ENCODE results near the gene FBRSL1.
"Not testable (repeated sequence)": the region's sequence is repeated elsewhere in the genome, so short reads cannot be mapped to it uniquely, and the experiment has no call there.

Gene FBRSL1

GRCh38 chr12:132458441-132458840, 31.5 kb upstream of the FBRSL1 start:
- in situ Hi-C loops (cut with MboI; ENCODE audit: low sequenced_read_pairs) = no loop called here
- H3K4me1 ChIP-seq = no peaks in the 10 kb centered on the region
- no peaks in the 10 kb centered on the region for H3K36me3 ChIP-seq (replicated peaks)
- no peaks in the 10 kb centered on the region for H3K27me3 ChIP-seq (ENCODE audit: low read depth)
- no peak for DNase-seq (ENCODE audit: low spot score in 2 of 2)
- no peak overlapping the region for H3K4me3 ChIP-seq
- no peaks in the 10 kb centered on the region; the same call in 1 of the 2 replicates for H3K9me3 ChIP-seq

GRCh38 chr12:132458846-132459641, 30.9 kb upstream of the FBRSL1 start:
- no peaks in the 10 kb centered on the region for H3K27me3 ChIP-seq (ENCODE audit: low read depth)
- no peak for DNase-seq (ENCODE audit: low spot score in 2 of 2)
- H3K9me3 ChIP-seq = no peaks in the 10 kb centered on the region; the same call in 1 of the 2 replicates
- H3K36me3 ChIP-seq (replicated peaks) = no peaks in the 10 kb centered on the region
- H3K4me1 ChIP-seq = no peaks in the 10 kb centered on the region
- in situ Hi-C loops (cut with MboI; ENCODE audit: low sequenced_read_pairs) = no loop called here
- H3K4me3 ChIP-seq = no peak overlapping the region

- H3K4me1 ChIP-seq = no peaks in the 10 kb centered on the region
Measured at GRCh38 chr12:132460571-132460970, 29.4 kb upstream of the FBRSL1 start.

GRCh38 chr12:132461526-132461925, 28.4 kb upstream of the FBRSL1 start:
- Histone ChIP-seq H3K36me3 (replicated peaks) (no peaks in the 10 kb centered on the region), H3K27me3 (ENCODE audit: low read depth) (no peaks in the 10 kb centered on the region), H3K4me1 (no peaks in the 10 kb centered on the region), H3K9me3 (no peaks in the 10 kb centered on the region; the same call in 1 of the 2 replicates), H3K4me3 (no peak overlapping the region)
- in situ Hi-C loops (cut with MboI; ENCODE audit: low sequenced_read_pairs) = no loop called here
- DNase-seq (ENCODE audit: low spot score in 2 of 2) = no peak

More at GRCh38 chr12:132460571-132460970, 29.4 kb upstream of the FBRSL1 start:
- Histone ChIP-seq H3K9me3 (no peaks in the 10 kb centered on the region; the same call in 1 of the 2 replicates), H3K27me3 (ENCODE audit: low read depth) (no peaks in the 10 kb centered on the region), H3K36me3 (replicated peaks) (no peaks in the 10 kb centered on the region), H3K4me3 (no peak overlapping the region)
- in situ Hi-C loops (cut with MboI; ENCODE audit: low sequenced_read_pairs) = no loop called here
- DNase-seq (ENCODE audit: low spot score in 2 of 2) = peak in 1 of 2 experiments; percentile 52

GRCh38 chr12:132462788-132463187, 27.2 kb upstream of the FBRSL1 start:
- no peak for DNase-seq (ENCODE audit: low spot score in 2 of 2)
- Histone ChIP-seq H3K27me3 (ENCODE audit: low read depth) (no peaks in the 10 kb centered on the region), H3K36me3 (replicated peaks) (no peaks in the 10 kb centered on the region), H3K4me3 (no peak overlapping the region), H3K4me1 (no peaks in the 10 kb centered on the region), H3K9me3 (no peaks in the 10 kb centered on the region; the same call in 1 of the 2 replicates)
- in situ Hi-C loops (cut with MboI; ENCODE audit: low sequenced_read_pairs) = no loop called here

GRCh38 chr12:132463284-132463924, 26.5 kb upstream of the FBRSL1 start:
- H3K9me3 ChIP-seq; H3K27me3 ChIP-seq (ENCODE audit: low read depth); in situ Hi-C loops (cut with MboI; ENCODE audit: low sequenced_read_pairs); H3K4me1 ChIP-seq; DNase-seq (ENCODE audit: low spot score in 2 of 2); H3K36me3 ChIP-seq (replicated peaks); H3K4me3 ChIP-seq: not testable (repeated sequence)

GRCh38 chr12:132464304-132464703, 25.6 kb upstream of the FBRSL1 start:
- H3K9me3 ChIP-seq; H3K4me1 ChIP-seq; H3K4me3 ChIP-seq; H3K27me3 ChIP-seq (ENCODE audit: low read depth); DNase-seq (ENCODE audit: low spot score in 2 of 2); in situ Hi-C loops (cut with MboI; ENCODE audit: low sequenced_read_pairs); H3K36me3 ChIP-seq (replicated peaks): not testable (repeated sequence)

GRCh38 chr12:132464820-132465219, 25.1 kb upstream of the FBRSL1 start:
- in situ Hi-C loops (cut with MboI; ENCODE audit: low sequenced_read_pairs) = no loop called here
- no peaks in the 10 kb centered on the region for H3K4me1 ChIP-seq

GRCh38 chr12:132465269-132466190, 24.4 kb upstream of the FBRSL1 start:
- no peaks in the 10 kb centered on the region for H3K36me3 ChIP-seq (replicated peaks)
- no peak for DNase-seq (ENCODE audit: low spot score in 2 of 2)
- no peaks in the 10 kb centered on the region for H3K4me1 ChIP-seq
- in situ Hi-C loops (cut with MboI; ENCODE audit: low sequenced_read_pairs) = no loop called here
- H3K9me3 ChIP-seq = no peaks in the 10 kb centered on the region; the same call in 1 of the 2 replicates
- no peak overlapping the region for H3K4me3 ChIP-seq
- no peaks in the 10 kb centered on the region for H3K27me3 ChIP-seq (ENCODE audit: low read depth)

More at GRCh38 chr12:132464820-132465219, 25.1 kb upstream of the FBRSL1 start:
- Histone ChIP-seq H3K9me3 (no peaks in the 10 kb centered on the region; the same call in 1 of the 2 replicates), H3K36me3 (replicated peaks) (no peaks in the 10 kb centered on the region), H3K27me3 (ENCODE audit: low read depth) (no peaks in the 10 kb centered on the region), H3K4me3 (no peak overlapping the region)
- DNase-seq (ENCODE audit: low spot score in 2 of 2) = no peak

GRCh38 chr12:132466241-132467201, 23.4 kb upstream of the FBRSL1 start:
- H3K4me1 ChIP-seq = no peaks in the 10 kb centered on the region
- H3K27me3 ChIP-seq (ENCODE audit: low read depth) = peaks cover 6% of the 10 kb centered on the region
- H3K36me3 ChIP-seq (replicated peaks) = no peaks in the 10 kb centered on the region
- H3K9me3 ChIP-seq = no peaks in the 10 kb centered on the region
- in situ Hi-C loops (cut with MboI; ENCODE audit: low sequenced_read_pairs) = no loop called here
- no peak overlapping the region for H3K4me3 ChIP-seq
- DNase-seq (ENCODE audit: low spot score in 2 of 2) = no peak

GRCh38 chr12:132467511-132467910, 22.4 kb upstream of the FBRSL1 start:
- H3K9me3 ChIP-seq = no peaks in the 10 kb centered on the region
- in situ Hi-C loops (cut with MboI; ENCODE audit: low sequenced_read_pairs) = no loop called here
- no peak for DNase-seq (ENCODE audit: low spot score in 2 of 2)
- no peaks in the 10 kb centered on the region for H3K36me3 ChIP-seq (replicated peaks)
- no peaks in the 10 kb centered on the region for H3K4me1 ChIP-seq
- peaks cover 6% of the 10 kb centered on the region for H3K27me3 ChIP-seq (ENCODE audit: low read depth)
- no peak overlapping the region for H3K4me3 ChIP-seq

- Histone ChIP-seq H3K4me1 (no peaks in the 10 kb centered on the region), H3K9me3 (no peaks in the 10 kb centered on the region), H3K4me3 (no peak overlapping the region), H3K27me3 (ENCODE audit: low read depth) (peaks cover 6% of the 10 kb centered on the region), H3K36me3 (replicated peaks) (no peaks in the 10 kb centered on the region)
- in situ Hi-C loops (cut with MboI; ENCODE audit: low sequenced_read_pairs) = no loop called here
- no peak for DNase-seq (ENCODE audit: low spot score in 2 of 2)
Measured at GRCh38 chr12:132469423-132469822, 20.5 kb upstream of the FBRSL1 start.

- Histone ChIP-seq H3K36me3 (replicated peaks) (no peaks in the 10 kb centered on the region), H3K4me1 (no peaks in the 10 kb centered on the region), H3K4me3 (no peak overlapping the region), H3K9me3 (no peaks in the 10 kb centered on the region), H3K27me3 (ENCODE audit: low read depth) (peaks cover 6% of the 10 kb centered on the region)
- no peak for DNase-seq (ENCODE audit: low spot score in 2 of 2)
- in situ Hi-C loops (cut with MboI; ENCODE audit: low sequenced_read_pairs) = no loop called here
Measured at GRCh38 chr12:132470397-132470796, 19.6 kb upstream of the FBRSL1 start.
